ENCODE results near the gene PROK2. TPM values are rescaled to one million over a fixed set of nuclear protein-coding genes. Genes with fewer than 3 reads are reported as not detected.
A peak's percentile ranks its signal among the peaks of the same experiment; 100 is the strongest.

PROK2 gene
- polyA plus RNA-seq, 1 donor (not counting 4 experiments of a cell fraction or from before 2014, with no cell fraction given), result not detected

- no peak overlapping the region for H3K4me3 ChIP-seq (ENCODE audit: control insufficient read depth in 2 of 3, extremely low read depth in 1 of 3, insufficient read depth in 2 of 3, low read depth in 1 of 3, low read length in 3 of 3)
- no peak overlapping the region for H3K9ac ChIP-seq (ENCODE audit: control insufficient read depth, extremely low read depth, insufficient read depth, low read length)
- H3K27me3 ChIP-seq (ENCODE audit: control insufficient read depth, extremely low read depth, insufficient read depth, low read length), result peaks cover 38% of the 10 kb centered on the region
- H3K4me1 ChIP-seq (ENCODE audit: control insufficient read depth, extremely low read depth, insufficient read depth, low read length), result no peaks in the 10 kb centered on the region
- no peaks in the 10 kb centered on the region for H3K9me3 ChIP-seq (ENCODE audit: control insufficient read depth, low read depth, low read length)
- H3K4me2 ChIP-seq (ENCODE audit: control insufficient read depth, extremely low read depth, insufficient read depth, low read depth, low read length), result no peak overlapping the region
- TF ChIP-seq EZH2 (IDR thresholded peaks at IDR 0.05; ENCODE audit: low read length) (no peak), CTCF (optimal IDR thresholded peaks at IDR 0.05 in 1 of 3, IDR thresholded peaks at IDR 0.05 in 1 of 3, conservative IDR thresholded peaks at IDR 0.05 in 1 of 3; ENCODE audit: extremely low read depth in 1 of 3, insufficient read depth in 2 of 3, low read length in 3 of 3) (no peak)
- dilution Hi-C loops (cut with MboI; ENCODE audit: extremely low pct_ligation_motif_present, low sequenced_read_pairs), result no loop called here
- no peaks in the 10 kb centered on the region for H3K79me2 ChIP-seq (ENCODE audit: control insufficient read depth, insufficient read depth, low read length)
- DNase-seq (ENCODE audit: low read depth, low spot score) (no peak), FAIRE-seq (no peak)
- H3K36me3 ChIP-seq (ENCODE audit: control insufficient read depth in 2 of 2, extremely low read depth in 1 of 2, insufficient read depth in 2 of 2, low read length in 2 of 2), result no peaks in the 10 kb centered on the region
- H3K9me1 ChIP-seq (ENCODE audit: control insufficient read depth, extremely low read depth, insufficient read depth, low read length), result no peaks in the 10 kb centered on the region
- no peak overlapping the region for H2AFZ ChIP-seq (ENCODE audit: control insufficient read depth, low read length)
- no peak overlapping the region for H3K27ac ChIP-seq (ENCODE audit: control insufficient read depth, insufficient read depth, low read length)
- no peaks in the 10 kb centered on the region for H4K20me1 ChIP-seq (ENCODE audit: control insufficient read depth, extremely low read depth, insufficient read depth, low read length)
These were observed 26.9 kb downstream of the PROK2 start for GRCh38 chr3:71758091-71758490.

GRCh38 chr3:71754610-71755253, 30.2 kb downstream of the PROK2 start:
- DNase-seq (ENCODE audit: low read depth, low spot score), result no peak
- Histone ChIP-seq H3K9me1 (ENCODE audit: control insufficient read depth, extremely low read depth, insufficient read depth, low read length) (no peaks in the 10 kb centered on the region), H4K20me1 (ENCODE audit: control insufficient read depth, extremely low read depth, insufficient read depth, low read length) (no peaks in the 10 kb centered on the region), H3K27ac (ENCODE audit: control insufficient read depth, insufficient read depth, low read length) (no peak overlapping the region), H3K9ac (ENCODE audit: control insufficient read depth, extremely low read depth, insufficient read depth, low read length) (no peak overlapping the region), H3K4me1 (ENCODE audit: control insufficient read depth, extremely low read depth, insufficient read depth, low read length) (no peaks in the 10 kb centered on the region), H2AFZ (ENCODE audit: control insufficient read depth, low read length) (no peak overlapping the region), H3K36me3 (ENCODE audit: control insufficient read depth in 2 of 2, extremely low read depth in 1 of 2, insufficient read depth in 2 of 2, low read length in 2 of 2) (no peaks in the 10 kb centered on the region), H3K4me3 (ENCODE audit: control insufficient read depth in 2 of 3, extremely low read depth in 1 of 3, insufficient read depth in 2 of 3, low read depth in 1 of 3, low read length in 3 of 3) (peak overlapping the region in 1 of 3 experiments; percentile 27), H3K4me2 (ENCODE audit: control insufficient read depth, extremely low read depth, insufficient read depth, low read depth, low read length) (no peak overlapping the region), H3K79me2 (ENCODE audit: control insufficient read depth, insufficient read depth, low read length) (no peaks in the 10 kb centered on the region), H3K9me3 (ENCODE audit: control insufficient read depth, low read depth, low read length) (no peaks in the 10 kb centered on the region), H3K27me3 (ENCODE audit: control insufficient read depth, extremely low read depth, insufficient read depth, low read length) (peaks cover 48% of the 10 kb centered on the region)
- TF ChIP-seq CTCF (optimal IDR thresholded peaks at IDR 0.05 in 1 of 3, IDR thresholded peaks at IDR 0.05 in 1 of 3, conservative IDR thresholded peaks at IDR 0.05 in 1 of 3; ENCODE audit: extremely low read depth in 1 of 3, insufficient read depth in 2 of 3, low read length in 3 of 3) (no peak), EZH2 (IDR thresholded peaks at IDR 0.05; ENCODE audit: low read length) (peak; percentile 34)
- no peak for FAIRE-seq
- dilution Hi-C loops (cut with MboI; ENCODE audit: extremely low pct_ligation_motif_present, low sequenced_read_pairs), result no loop called here
